Loucy (cell line): Measurements from ENCODE around the gene NAIF1.

Experiments
- H2AFZ ChIP-seq: fragments of 200-600 bp; sonication (generic); 2 replicates; pipeline ENCODE4 v1.6.0; 2016; ENCODE audit warnings: antibody characterized with exemption, mild to moderate bottlenecking, low read length, moderate library complexity
- H3F3A ChIP-seq: fragments of 200-600 bp; 2 replicates; pipeline ENCODE4 v1.6.0; 2016; ENCODE audit warnings: antibody characterized with exemption, low read depth, mild to moderate bottlenecking
- H3K27me3 ChIP-seq: fragments of 200-600 bp; sonication (generic); 2 replicates; pipeline ENCODE4 v1.6.1; 2014; ENCODE audit warnings: low read length, mild to moderate bottlenecking; ENCODE audit not compliant: insufficient read depth, poor library complexity, severe bottlenecking
- H3K36me3 ChIP-seq: fragments of 200-600 bp; sonication (generic); 2 replicates; pipeline ENCODE4 v1.6.1; 2016; ENCODE audit warnings: low read length; ENCODE audit not compliant: insufficient read depth
- H3K4me1 ChIP-seq: fragments of 200-600 bp; sonication (generic); 2 replicates; pipeline ENCODE4 v1.5.1; 2014; ENCODE audit warnings: low read length, mild to moderate bottlenecking; ENCODE audit not compliant: insufficient read depth, poor library complexity, severe bottlenecking
- H3K4me2 ChIP-seq: fragments of 200-600 bp; sonication (generic); 2 replicates; pipeline ENCODE4 v1.6.0; 2014; ENCODE audit warnings: antibody characterized with exemption, low read length, low read depth, mild to moderate bottlenecking; ENCODE audit not compliant: poor library complexity, severe bottlenecking
- H3K4me3 ChIP-seq: fragments of 200-600 bp; sonication (generic); 2 replicates; pipeline ENCODE4 v1.5.1; 2014; ENCODE audit warnings: low read length, mild to moderate bottlenecking, mixed read lengths; ENCODE audit not compliant: poor library complexity, severe bottlenecking
- H3K79me2 ChIP-seq: fragments of 200-600 bp; sonication (generic); 2 replicates; pipeline ENCODE4 v1.6.1; 2014; ENCODE audit warnings: low read length; ENCODE audit not compliant: insufficient read depth
- H3K9ac ChIP-seq: fragments of 200-600 bp; sonication (generic); 2 replicates; pipeline ENCODE4 v1.6.0; 2014; ENCODE audit warnings: mild to moderate bottlenecking, low read depth, low read length, moderate library complexity; ENCODE audit not compliant: poor library complexity, severe bottlenecking
- H3K9me2 ChIP-seq: fragments of 200-600 bp; sonication (generic); replicated peaks from 2 replicates; pipeline ENCODE4 v1.6.1; 2016; ENCODE audit warnings: low read depth, low read length, mixed read lengths
- H3K9me3 ChIP-seq: fragments of 200-600 bp; sonication (generic); 2 replicates; pipeline ENCODE4 v1.6.1; 2014; ENCODE audit warnings: mild to moderate bottlenecking, antibody characterized with exemption, low read length, low read depth; ENCODE audit not compliant: insufficient read depth
- H4K20me1 ChIP-seq: fragments of 200-600 bp; sonication (generic); 2 replicates; pipeline ENCODE4 v1.6.0; 2014; ENCODE audit warnings: antibody characterized with exemption, low read length, mild to moderate bottlenecking; ENCODE audit not compliant: insufficient read depth, poor library complexity, severe bottlenecking
- CTCF ChIP-seq: fragments of 200-600 bp; sonication (generic); conservative IDR thresholded peaks from 2 replicates; pipeline ENCODE4 v1.5.1; 2014; ENCODE audit warnings: mild to moderate bottlenecking, antibody characterized with exemption, low read length
- EZH2phosphoT487 ChIP-seq: fragments of 200-600 bp; IDR thresholded peaks from 2 replicates; pipeline ENCODE4 v1.6.1; 2018; ENCODE audit warnings: antibody characterized with exemption, mild to moderate bottlenecking, moderate library complexity, borderline replicate concordance

Gene NAIF1

DNA sequence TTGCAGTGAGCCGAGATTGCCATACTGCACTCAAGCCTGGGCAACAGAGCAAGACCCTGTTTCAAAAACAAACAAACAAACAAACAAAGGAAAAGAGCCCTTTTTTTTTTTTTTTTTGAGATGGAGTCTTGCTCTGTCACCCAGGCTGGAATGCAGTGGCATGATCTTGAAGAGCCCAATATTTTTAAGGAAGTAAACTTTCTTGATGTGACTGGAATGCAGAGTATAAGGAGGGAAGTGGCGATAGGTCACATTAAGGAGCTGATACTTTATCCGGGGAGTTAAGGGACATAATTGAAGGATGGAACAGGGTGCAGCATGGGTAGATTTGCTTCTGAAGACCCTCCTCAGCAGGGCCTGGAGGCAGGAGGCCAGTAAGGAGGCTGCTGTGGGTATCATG, 13.0 kb downstream of the NAIF1 start:
- Histone ChIP-seq H3K9ac (no peak overlapping the region), H3K4me1 (peaks cover 13% of the 10 kb centered on the region), H3K27me3 (no peaks in the 10 kb centered on the region), H3K4me3 (no peak overlapping the region), H3K79me2 (no peaks in the 10 kb centered on the region), H3K9me3 (no peaks in the 10 kb centered on the region), H3F3A (no peaks in the 10 kb centered on the region), H2AFZ (no peak overlapping the region), H3K9me2 (no peaks in the 10 kb centered on the region), H3K4me2 (no peak overlapping the region), H4K20me1 (no peaks in the 10 kb centered on the region), H3K36me3 (no peaks in the 10 kb centered on the region)
- TF ChIP-seq EZH2phosphoT487 (no peak), CTCF (no peak)

- H3K9me2 ChIP-seq: no peaks in the 10 kb centered on the region
- no peaks in the 10 kb centered on the region for H3K9me3 ChIP-seq
- no peaks in the 10 kb centered on the region for H3F3A ChIP-seq
- peaks cover 13% of the 10 kb centered on the region for H3K4me1 ChIP-seq
- H3K36me3 ChIP-seq: no peaks in the 10 kb centered on the region
- no peaks in the 10 kb centered on the region for H4K20me1 ChIP-seq
- H3K9ac ChIP-seq: no peak overlapping the region
- TF ChIP-seq CTCF: no peak
- no peak for TF ChIP-seq EZH2phosphoT487
- H3K4me3 ChIP-seq: no peak overlapping the region
- H3K27me3 ChIP-seq: no peaks in the 10 kb centered on the region
- no peak overlapping the region for H3K4me2 ChIP-seq
- H3K79me2 ChIP-seq: no peaks in the 10 kb centered on the region
- H2AFZ ChIP-seq: no peak overlapping the region
These were observed 13.6 kb downstream of the NAIF1 start for GRCh38 chr9:128053560-128053959.

- Histone ChIP-seq H3K79me2 (no peaks in the 10 kb centered on the region), H3F3A (no peaks in the 10 kb centered on the region), H3K36me3 (no peaks in the 10 kb centered on the region), H3K27me3 (no peaks in the 10 kb centered on the region), H3K9me3 (no peaks in the 10 kb centered on the region), H4K20me1 (no peaks in the 10 kb centered on the region), H2AFZ (no peak overlapping the region), H3K4me3 (no peak overlapping the region), H3K9ac (no peak overlapping the region), H3K9me2 (no peaks in the 10 kb centered on the region), H3K4me2 (no peak overlapping the region), H3K4me1 (peaks cover 13% of the 10 kb centered on the region)
- TF ChIP-seq CTCF (no peak), EZH2phosphoT487 (no peak)
These were observed 15.0 kb downstream of the NAIF1 start for GRCh38 chr9:128051932-128052709.
